ENCODE data around the gene PLPP3.

PLPP3 gene

GRCh38 chr1:56517404-56518130 lies 61.8 kb downstream of the PLPP3 start:
- DNase-seq, result no peak

- DNase-seq, result no peak
Measured at GRCh38 chr1:56516539-56517252, 62.7 kb downstream of the PLPP3 start.

- DNase-seq, result no peak
Measured at GRCh38 chr1:56515898-56516538, 63.3 kb downstream of the PLPP3 start.

GRCh38 chr1:56512724-56513494 lies 66.5 kb downstream of the PLPP3 start:
- DNase-seq, result no peak

GRCh38 chr1:56511766-56512165 lies 67.6 kb downstream of the PLPP3 start:
- DNase-seq, result no peak

- no peak for DNase-seq
Measured at GRCh38 chr1:56511364-56511763, 68.0 kb downstream of the PLPP3 start.

GRCh38 chr1:56510642-56511021 lies 68.7 kb downstream of the PLPP3 start:
- DNase-seq, result no peak

GRCh38 chr1:56509713-56510641 lies 69.4 kb downstream of the PLPP3 start:
- DNase-seq, result no peak

- DNase-seq, result no peak
Measured at GRCh38 chr1:56508523-56508983, 70.8 kb downstream of the PLPP3 start.

- DNase-seq, result no peak
Measured at GRCh38 chr1:56507925-56508522, 71.3 kb downstream of the PLPP3 start.

- no peak for DNase-seq
Measured at GRCh38 chr1:56506951-56507491, 72.3 kb downstream of the PLPP3 start.

GRCh38 chr1:56505792-56506743 lies 73.3 kb downstream of the PLPP3 start:
- no peak for DNase-seq

GRCh38 chr1:56502700-56503245 lies 76.6 kb downstream of the PLPP3 start:
- no peak for DNase-seq

- DNase-seq, result no peak
Measured at GRCh38 chr1:56501888-56502287, 77.5 kb downstream of the PLPP3 start.

- no peak for DNase-seq
Measured at GRCh38 chr1:56501426-56501825, 77.9 kb downstream of the PLPP3 start.

GRCh38 chr1:56496821-56497772 lies 82.3 kb downstream of the PLPP3 start:
- no peak for DNase-seq

GRCh38 chr1:56496158-56496557 lies 83.2 kb downstream of the PLPP3 start:
- no peak for DNase-seq

GRCh38 chr1:56495538-56495937 lies 83.8 kb downstream of the PLPP3 start:
- no peak for DNase-seq

- DNase-seq, result no peak
Measured at GRCh38 chr1:56494306-56494705, 85.1 kb downstream of the PLPP3 start.

Data from stimulated activated CD4-positive, alpha-beta T cell treated with anti-CD3 and anti-CD28 coated beads, Interleukin-2, amount 100 ng/mL, for 24 hours (primary cell).